ENCODE data around the gene SLC29A4.

The SLC29A4 gene

GRCh38 chr7:5339955-5340354 is 57.2 kb downstream of the SLC29A4 start:
- H3K79me2 ChIP-seq (ENCODE audit: insufficient read depth, low read length): no peaks in the 10 kb centered on the region
- no peak overlapping the region for H2AFZ ChIP-seq (ENCODE audit: low read depth, low read length, severe bottlenecking)
- H4K20me1 ChIP-seq (ENCODE audit: low read depth, low read length): no peaks in the 10 kb centered on the region
- peaks cover 8% of the 10 kb centered on the region; the same call in 1 of the 2 replicates for H3K9me3 ChIP-seq (ENCODE audit: insufficient read depth, low read length)
- H3K9me2 ChIP-seq (replicated peaks; ENCODE audit: insufficient read depth, low read length): no peaks in the 10 kb centered on the region
- no peak overlapping the region for H3K4me3 ChIP-seq (ENCODE audit: insufficient read depth, low read length, poor library complexity, severe bottlenecking)
- no peaks in the 10 kb centered on the region for H3K27me3 ChIP-seq (ENCODE audit: low read length)
- no peak overlapping the region for H3K4me2 ChIP-seq (ENCODE audit: low read depth, low read length, poor library complexity, severe bottlenecking)
- no peak overlapping the region for H3K27ac ChIP-seq (ENCODE audit: low read depth, low read length)
- H3K9ac ChIP-seq (ENCODE audit: low read length): no peak overlapping the region
- H3F3A ChIP-seq (ENCODE audit: insufficient read depth): no peaks in the 10 kb centered on the region
- TF ChIP-seq EZH2phosphoT487 (conservative IDR thresholded peaks at IDR 0.05; ENCODE audit: low read length): no peak
- TF ChIP-seq, protein P1, sequence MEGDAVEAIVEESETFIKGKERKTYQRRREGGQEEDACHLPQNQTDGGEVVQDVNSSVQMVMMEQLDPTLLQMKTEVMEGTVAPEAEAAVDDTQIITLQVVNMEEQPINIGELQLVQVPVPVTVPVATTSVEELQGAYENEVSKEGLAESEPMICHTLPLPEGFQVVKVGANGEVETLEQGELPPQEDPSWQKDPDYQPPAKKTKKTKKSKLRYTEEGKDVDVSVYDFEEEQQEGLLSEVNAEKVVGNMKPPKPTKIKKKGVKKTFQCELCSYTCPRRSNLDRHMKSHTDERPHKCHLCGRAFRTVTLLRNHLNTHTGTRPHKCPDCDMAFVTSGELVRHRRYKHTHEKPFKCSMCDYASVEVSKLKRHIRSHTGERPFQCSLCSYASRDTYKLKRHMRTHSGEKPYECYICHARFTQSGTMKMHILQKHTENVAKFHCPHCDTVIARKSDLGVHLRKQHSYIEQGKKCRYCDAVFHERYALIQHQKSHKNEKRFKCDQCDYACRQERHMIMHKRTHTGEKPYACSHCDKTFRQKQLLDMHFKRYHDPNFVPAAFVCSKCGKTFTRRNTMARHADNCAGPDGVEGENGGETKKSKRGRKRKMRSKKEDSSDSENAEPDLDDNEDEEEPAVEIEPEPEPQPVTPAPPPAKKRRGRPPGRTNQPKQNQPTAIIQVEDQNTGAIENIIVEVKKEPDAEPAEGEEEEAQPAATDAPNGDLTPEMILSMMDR (IDR thresholded peaks at IDR 0.05; ENCODE audit: insufficient read depth, low read length, poor library complexity, severe bottlenecking): no peak
- peaks cover 34% of the 10 kb centered on the region for H3K36me3 ChIP-seq (ENCODE audit: low read length)

GRCh38 chr7:5342631-5343030 is 59.9 kb downstream of the SLC29A4 start:
- H3K4me3 ChIP-seq (ENCODE audit: insufficient read depth, low read length, poor library complexity, severe bottlenecking): no peak overlapping the region
- no peaks in the 10 kb centered on the region for H3K79me2 ChIP-seq (ENCODE audit: insufficient read depth, low read length)
- peaks cover 8% of the 10 kb centered on the region; the same call in 1 of the 2 replicates for H3K9me3 ChIP-seq (ENCODE audit: insufficient read depth, low read length)
- TF ChIP-seq, protein P1 (IDR thresholded peaks at IDR 0.05; ENCODE audit: insufficient read depth, low read length, poor library complexity, severe bottlenecking): no peak
- TF ChIP-seq EZH2phosphoT487 (conservative IDR thresholded peaks at IDR 0.05; ENCODE audit: low read length): no peak
- no peak overlapping the region for H3K4me2 ChIP-seq (ENCODE audit: low read depth, low read length, poor library complexity, severe bottlenecking)
- no peak overlapping the region for H3K27ac ChIP-seq (ENCODE audit: low read depth, low read length)
- no peaks in the 10 kb centered on the region for H3F3A ChIP-seq (ENCODE audit: insufficient read depth)
- H3K36me3 ChIP-seq (ENCODE audit: low read length): peaks cover 28% of the 10 kb centered on the region
- no peaks in the 10 kb centered on the region for H4K20me1 ChIP-seq (ENCODE audit: low read depth, low read length)
- no peaks in the 10 kb centered on the region for H3K9me2 ChIP-seq (replicated peaks; ENCODE audit: insufficient read depth, low read length)
- no peak overlapping the region for H2AFZ ChIP-seq (ENCODE audit: low read depth, low read length, severe bottlenecking)
- no peak overlapping the region for H3K9ac ChIP-seq (ENCODE audit: low read length)
- no peaks in the 10 kb centered on the region for H3K27me3 ChIP-seq (ENCODE audit: low read length)

GRCh38 chr7:5343884-5344283 is 61.1 kb downstream of the SLC29A4 start:
- Histone ChIP-seq H2AFZ (ENCODE audit: low read depth, low read length, severe bottlenecking) (no peak overlapping the region), H3K4me3 (ENCODE audit: insufficient read depth, low read length, poor library complexity, severe bottlenecking) (no peak overlapping the region), H3K27me3 (ENCODE audit: low read length) (no peaks in the 10 kb centered on the region), H3K9ac (ENCODE audit: low read length) (no peak overlapping the region), H3K79me2 (ENCODE audit: insufficient read depth, low read length) (no peaks in the 10 kb centered on the region), H4K20me1 (ENCODE audit: low read depth, low read length) (no peaks in the 10 kb centered on the region), H3K27ac (ENCODE audit: low read depth, low read length) (no peak overlapping the region), H3K4me2 (ENCODE audit: low read depth, low read length, poor library complexity, severe bottlenecking) (no peak overlapping the region), H3K36me3 (ENCODE audit: low read length) (peaks cover 28% of the 10 kb centered on the region), H3F3A (ENCODE audit: insufficient read depth) (no peaks in the 10 kb centered on the region), H3K9me2 (replicated peaks; ENCODE audit: insufficient read depth, low read length) (no peaks in the 10 kb centered on the region), H3K9me3 (ENCODE audit: insufficient read depth, low read length) (peaks cover 8% of the 10 kb centered on the region; the same call in 1 of the 2 replicates)
- TF ChIP-seq EZH2phosphoT487 (conservative IDR thresholded peaks at IDR 0.05; ENCODE audit: low read length): no peak
- TF ChIP-seq, protein P1 (IDR thresholded peaks at IDR 0.05; ENCODE audit: insufficient read depth, low read length, poor library complexity, severe bottlenecking): no peak

Measured in SU-DHL-6 (cell line).